ENCODE measurements around the gene TRAPPC11.

TRAPPC11 gene

DNA sequence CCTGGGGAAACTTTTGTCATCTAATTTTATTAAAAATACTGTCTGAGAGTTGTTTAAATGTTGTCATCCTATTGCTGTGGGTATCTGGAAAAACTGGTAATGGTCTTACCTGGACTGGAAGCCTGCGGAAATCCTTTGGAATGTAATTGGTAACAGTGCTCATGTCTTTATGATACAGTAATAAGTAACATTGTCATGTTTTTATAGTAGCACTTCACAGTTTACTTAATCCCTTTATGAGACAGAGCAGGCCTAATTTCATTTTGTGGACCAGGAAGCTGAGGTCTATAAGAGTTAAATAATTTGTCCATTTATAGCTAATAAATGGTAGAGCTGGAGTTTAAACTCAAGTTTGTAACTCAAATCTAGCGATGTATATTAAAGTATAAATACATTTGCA is 88.3 kb downstream of the TRAPPC11 start:
- no peak for ATAC-seq
- TF ChIP-seq, protein P1, sequence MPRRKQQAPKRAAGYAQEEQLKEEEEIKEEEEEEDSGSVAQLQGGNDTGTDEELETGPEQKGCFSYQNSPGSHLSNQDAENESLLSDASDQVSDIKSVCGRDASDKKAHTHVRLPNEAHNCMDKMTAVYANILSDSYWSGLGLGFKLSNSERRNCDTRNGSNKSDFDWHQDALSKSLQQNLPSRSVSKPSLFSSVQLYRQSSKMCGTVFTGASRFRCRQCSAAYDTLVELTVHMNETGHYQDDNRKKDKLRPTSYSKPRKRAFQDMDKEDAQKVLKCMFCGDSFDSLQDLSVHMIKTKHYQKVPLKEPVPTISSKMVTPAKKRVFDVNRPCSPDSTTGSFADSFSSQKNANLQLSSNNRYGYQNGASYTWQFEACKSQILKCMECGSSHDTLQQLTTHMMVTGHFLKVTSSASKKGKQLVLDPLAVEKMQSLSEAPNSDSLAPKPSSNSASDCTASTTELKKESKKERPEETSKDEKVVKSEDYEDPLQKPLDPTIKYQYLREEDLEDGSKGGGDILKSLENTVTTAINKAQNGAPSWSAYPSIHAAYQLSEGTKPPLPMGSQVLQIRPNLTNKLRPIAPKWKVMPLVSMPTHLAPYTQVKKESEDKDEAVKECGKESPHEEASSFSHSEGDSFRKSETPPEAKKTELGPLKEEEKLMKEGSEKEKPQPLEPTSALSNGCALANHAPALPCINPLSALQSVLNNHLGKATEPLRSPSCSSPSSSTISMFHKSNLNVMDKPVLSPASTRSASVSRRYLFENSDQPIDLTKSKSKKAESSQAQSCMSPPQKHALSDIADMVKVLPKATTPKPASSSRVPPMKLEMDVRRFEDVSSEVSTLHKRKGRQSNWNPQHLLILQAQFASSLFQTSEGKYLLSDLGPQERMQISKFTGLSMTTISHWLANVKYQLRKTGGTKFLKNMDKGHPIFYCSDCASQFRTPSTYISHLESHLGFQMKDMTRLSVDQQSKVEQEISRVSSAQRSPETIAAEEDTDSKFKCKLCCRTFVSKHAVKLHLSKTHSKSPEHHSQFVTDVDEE (CRISPR knock-in tag; IDR thresholded peaks at IDR 0.05), result no peak
- no peak for TF ChIP-seq ISL1 (CRISPR knock-in tag; IDR thresholded peaks at IDR 0.05)
- TF ChIP-seq GLIS3 (CRISPR knock-in tag; IDR thresholded peaks at IDR 0.05), result no peak
- no peak for TF ChIP-seq ZC3H10 (CRISPR knock-in tag; IDR thresholded peaks at IDR 0.05)
- TF ChIP-seq, protein P2, sequence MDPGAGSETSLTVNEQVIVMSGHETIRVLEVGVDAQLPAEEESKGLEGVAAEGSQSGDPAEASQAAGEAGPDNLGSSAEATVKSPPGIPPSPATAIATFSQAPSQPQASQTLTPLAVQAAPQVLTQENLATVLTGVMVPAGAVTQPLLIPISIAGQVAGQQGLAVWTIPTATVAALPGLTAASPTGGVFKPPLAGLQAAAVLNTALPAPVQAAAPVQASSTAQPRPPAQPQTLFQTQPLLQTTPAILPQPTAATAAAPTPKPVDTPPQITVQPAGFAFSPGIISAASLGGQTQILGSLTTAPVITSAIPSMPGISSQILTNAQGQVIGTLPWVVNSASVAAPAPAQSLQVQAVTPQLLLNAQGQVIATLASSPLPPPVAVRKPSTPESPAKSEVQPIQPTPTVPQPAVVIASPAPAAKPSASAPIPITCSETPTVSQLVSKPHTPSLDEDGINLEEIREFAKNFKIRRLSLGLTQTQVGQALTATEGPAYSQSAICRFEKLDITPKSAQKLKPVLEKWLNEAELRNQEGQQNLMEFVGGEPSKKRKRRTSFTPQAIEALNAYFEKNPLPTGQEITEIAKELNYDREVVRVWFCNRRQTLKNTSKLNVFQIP (CRISPR knock-in tag; IDR thresholded peaks at IDR 0.05; ENCODE audit: borderline replicate concordance, low read depth), result no peak
- TF ChIP-seq TOX (CRISPR knock-in tag; IDR thresholded peaks at IDR 0.05; ENCODE audit: borderline replicate concordance), result no peak
- TF ChIP-seq PPARA (CRISPR knock-in tag; IDR thresholded peaks at IDR 0.05; ENCODE audit: borderline replicate concordance), result no peak
- TF ChIP-seq, protein P3, sequence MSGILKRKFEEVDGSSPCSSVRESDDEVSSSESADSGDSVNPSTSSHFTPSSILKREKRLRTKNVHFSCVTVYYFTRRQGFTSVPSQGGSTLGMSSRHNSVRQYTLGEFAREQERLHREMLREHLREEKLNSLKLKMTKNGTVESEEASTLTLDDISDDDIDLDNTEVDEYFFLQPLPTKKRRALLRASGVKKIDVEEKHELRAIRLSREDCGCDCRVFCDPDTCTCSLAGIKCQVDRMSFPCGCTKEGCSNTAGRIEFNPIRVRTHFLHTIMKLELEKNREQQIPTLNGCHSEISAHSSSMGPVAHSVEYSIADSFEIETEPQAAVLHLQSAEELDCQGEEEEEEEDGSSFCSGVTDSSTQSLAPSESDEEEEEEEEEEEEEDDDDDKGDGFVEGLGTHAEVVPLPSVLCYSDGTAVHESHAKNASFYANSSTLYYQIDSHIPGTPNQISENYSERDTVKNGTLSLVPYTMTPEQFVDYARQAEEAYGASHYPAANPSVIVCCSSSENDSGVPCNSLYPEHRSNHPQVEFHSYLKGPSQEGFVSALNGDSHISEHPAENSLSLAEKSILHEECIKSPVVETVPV (CRISPR knock-in tag; IDR thresholded peaks at IDR 0.05), result no peak
- TF ChIP-seq OSR1 (CRISPR knock-in tag; IDR thresholded peaks at IDR 0.05), result no peak
- no peak for TF ChIP-seq SNAI2 (CRISPR knock-in tag; IDR thresholded peaks at IDR 0.05)
- TF ChIP-seq ZFP30 (CRISPR knock-in tag; IDR thresholded peaks at IDR 0.05), result no peak
- TF ChIP-seq, protein P4, sequence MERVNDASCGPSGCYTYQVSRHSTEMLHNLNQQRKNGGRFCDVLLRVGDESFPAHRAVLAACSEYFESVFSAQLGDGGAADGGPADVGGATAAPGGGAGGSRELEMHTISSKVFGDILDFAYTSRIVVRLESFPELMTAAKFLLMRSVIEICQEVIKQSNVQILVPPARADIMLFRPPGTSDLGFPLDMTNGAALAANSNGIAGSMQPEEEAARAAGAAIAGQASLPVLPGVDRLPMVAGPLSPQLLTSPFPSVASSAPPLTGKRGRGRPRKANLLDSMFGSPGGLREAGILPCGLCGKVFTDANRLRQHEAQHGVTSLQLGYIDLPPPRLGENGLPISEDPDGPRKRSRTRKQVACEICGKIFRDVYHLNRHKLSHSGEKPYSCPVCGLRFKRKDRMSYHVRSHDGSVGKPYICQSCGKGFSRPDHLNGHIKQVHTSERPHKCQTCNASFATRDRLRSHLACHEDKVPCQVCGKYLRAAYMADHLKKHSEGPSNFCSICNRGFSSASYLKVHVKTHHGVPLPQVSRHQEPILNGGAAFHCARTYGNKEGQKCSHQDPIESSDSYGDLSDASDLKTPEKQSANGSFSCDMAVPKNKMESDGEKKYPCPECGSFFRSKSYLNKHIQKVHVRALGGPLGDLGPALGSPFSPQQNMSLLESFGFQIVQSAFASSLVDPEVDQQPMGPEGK (CRISPR knock-in tag; IDR thresholded peaks at IDR 0.05; ENCODE audit: borderline replicate concordance), result no peak
- no peak for TF ChIP-seq ZNF70 (CRISPR knock-in tag; IDR thresholded peaks at IDR 0.05)
- no peak for TF ChIP-seq ARNTL (CRISPR knock-in tag; IDR thresholded peaks at IDR 0.05; ENCODE audit: borderline replicate concordance, low read depth)
- TF ChIP-seq TCF4 (CRISPR knock-in tag; IDR thresholded peaks at IDR 0.05; ENCODE audit: borderline replicate concordance), result no peak

DNA sequence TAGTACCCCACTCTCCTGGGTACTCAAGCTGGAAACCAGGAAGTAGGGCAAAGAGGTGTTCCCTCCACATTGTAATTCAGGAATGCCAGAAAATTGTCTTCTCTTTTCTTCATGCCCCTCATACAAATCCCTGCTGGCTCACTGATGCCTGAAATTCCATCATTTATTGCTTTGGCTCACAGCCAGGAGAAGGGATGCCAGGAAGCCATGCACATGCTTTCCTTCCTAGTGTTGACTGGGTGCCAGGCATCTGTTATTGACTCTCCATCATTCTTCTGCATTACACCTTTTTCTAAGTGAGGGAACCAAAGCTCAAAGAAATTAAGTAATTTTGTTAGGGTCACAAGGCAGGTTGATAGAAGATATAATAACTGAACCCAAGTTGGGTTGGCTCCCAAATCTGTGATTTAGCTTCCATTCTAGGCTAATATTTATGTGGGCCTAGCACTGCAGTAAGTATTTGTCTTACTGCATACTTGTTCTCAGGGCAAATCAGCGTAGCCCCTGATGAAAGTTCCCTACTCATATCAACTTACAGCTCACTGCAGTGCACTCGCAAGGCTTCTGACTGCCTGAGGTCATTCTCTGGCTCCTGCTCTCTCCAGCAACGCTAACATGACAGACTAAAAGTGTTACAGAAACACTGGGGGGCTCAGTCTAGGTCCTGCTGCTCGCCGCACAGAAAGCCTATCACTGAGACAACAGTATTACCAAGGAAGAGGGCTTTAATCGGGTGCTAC is 89.0 kb downstream of the TRAPPC11 start:
- ATAC-seq, result no peak; the same call in 2 of the 3 replicates
- no peak for TF ChIP-seq PPARA (CRISPR knock-in tag; IDR thresholded peaks at IDR 0.05; ENCODE audit: borderline replicate concordance)

DNA sequence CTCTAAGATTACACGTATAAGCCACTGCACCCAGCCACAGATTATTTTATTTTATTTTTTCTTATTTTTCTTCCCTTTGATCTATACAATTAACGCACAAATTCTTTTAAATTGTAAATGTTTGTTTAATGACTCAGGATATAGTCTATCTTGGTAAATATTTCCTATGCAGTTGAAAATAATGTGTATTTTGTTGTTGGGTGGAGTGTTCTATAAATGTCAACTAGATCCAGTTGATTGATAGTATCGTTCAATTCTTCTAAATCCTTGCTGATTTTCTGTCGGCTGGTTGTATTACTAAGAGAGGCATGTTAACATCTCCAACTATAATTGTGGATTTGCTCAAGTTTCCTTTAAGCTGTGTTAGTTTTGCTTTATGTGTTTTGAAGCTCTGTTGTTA is 92.0 kb downstream of the TRAPPC11 start:
- no peak for TF ChIP-seq ZNF565 (CRISPR knock-in tag; conservative IDR thresholded peaks at IDR 0.05; ENCODE audit: low read depth)
- TF ChIP-seq ISL1 (CRISPR knock-in tag; IDR thresholded peaks at IDR 0.05), result no peak
- no peak for TF ChIP-seq BACH2 (CRISPR knock-in tag; IDR thresholded peaks at IDR 0.05; ENCODE audit: borderline replicate concordance)
- TF ChIP-seq, protein P4 (CRISPR knock-in tag; IDR thresholded peaks at IDR 0.05; ENCODE audit: borderline replicate concordance), result no peak
- ATAC-seq, result no peak

DNA sequence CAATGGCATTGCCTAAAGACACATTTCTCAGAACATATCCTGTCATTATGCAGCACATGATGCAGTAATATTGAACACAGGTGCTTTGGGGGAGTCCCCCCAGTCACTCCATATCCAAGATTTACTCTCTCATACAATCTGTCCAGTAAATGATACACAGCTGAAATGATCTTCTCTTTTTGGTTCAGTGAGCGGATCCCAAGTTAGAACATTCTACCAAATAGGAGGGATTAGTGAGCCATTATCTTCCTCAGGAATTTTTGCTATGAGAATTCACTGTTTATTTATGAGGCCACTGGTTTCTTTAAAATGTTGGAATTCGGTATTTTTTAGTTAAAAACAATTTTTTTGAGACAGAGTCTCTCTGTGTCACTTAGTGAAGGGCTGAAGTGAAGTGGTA is 96.5 kb downstream of the TRAPPC11 start:
- no peak for TF ChIP-seq ZNF8 (CRISPR knock-in tag; IDR thresholded peaks at IDR 0.05)
- no peak for TF ChIP-seq SNAI2 (CRISPR knock-in tag; IDR thresholded peaks at IDR 0.05)
- no peak for TF ChIP-seq ZC3H10 (CRISPR knock-in tag; IDR thresholded peaks at IDR 0.05)
- no peak for ATAC-seq

Measured in SK-N-SH treated with all-trans-retinoic acid at 6 μM for 48 hours (cell line).